ENCODE data around the gene EHF.
A peak's percentile ranks its signal among the peaks of the same experiment; 100 is the strongest.

The EHF gene

DNA sequence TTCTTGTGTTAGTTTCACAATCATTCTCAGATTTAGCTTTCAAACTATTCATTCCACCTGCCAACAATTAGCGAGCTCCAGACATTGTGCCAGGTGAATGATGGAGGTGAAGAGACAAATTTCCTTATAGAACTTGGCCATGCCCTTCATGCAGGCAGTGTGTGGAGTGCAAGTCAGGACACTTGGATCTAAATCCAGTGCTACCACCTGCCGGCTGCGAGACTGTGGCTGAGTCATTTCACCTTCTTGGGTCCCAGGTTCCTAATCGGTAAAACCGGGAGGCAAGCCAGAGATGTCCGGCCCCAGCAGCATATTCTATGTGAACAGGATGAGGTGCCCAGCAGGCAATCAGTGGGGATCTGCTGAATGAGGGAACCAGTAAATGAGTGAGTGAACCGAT lies 18.6 kb upstream of the EHF start:
- peak overlapping the region; percentile 92 for H3K27ac ChIP-seq

GRCh38 chr11:34603129-34604001 lies 17.5 kb upstream of the EHF start:
- peak overlapping the region; percentile 92; the same call in 1 of the 2 replicates for H3K27ac ChIP-seq
- TF ChIP-seq, protein P1, sequence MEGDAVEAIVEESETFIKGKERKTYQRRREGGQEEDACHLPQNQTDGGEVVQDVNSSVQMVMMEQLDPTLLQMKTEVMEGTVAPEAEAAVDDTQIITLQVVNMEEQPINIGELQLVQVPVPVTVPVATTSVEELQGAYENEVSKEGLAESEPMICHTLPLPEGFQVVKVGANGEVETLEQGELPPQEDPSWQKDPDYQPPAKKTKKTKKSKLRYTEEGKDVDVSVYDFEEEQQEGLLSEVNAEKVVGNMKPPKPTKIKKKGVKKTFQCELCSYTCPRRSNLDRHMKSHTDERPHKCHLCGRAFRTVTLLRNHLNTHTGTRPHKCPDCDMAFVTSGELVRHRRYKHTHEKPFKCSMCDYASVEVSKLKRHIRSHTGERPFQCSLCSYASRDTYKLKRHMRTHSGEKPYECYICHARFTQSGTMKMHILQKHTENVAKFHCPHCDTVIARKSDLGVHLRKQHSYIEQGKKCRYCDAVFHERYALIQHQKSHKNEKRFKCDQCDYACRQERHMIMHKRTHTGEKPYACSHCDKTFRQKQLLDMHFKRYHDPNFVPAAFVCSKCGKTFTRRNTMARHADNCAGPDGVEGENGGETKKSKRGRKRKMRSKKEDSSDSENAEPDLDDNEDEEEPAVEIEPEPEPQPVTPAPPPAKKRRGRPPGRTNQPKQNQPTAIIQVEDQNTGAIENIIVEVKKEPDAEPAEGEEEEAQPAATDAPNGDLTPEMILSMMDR (conservative IDR thresholded peaks at IDR 0.05): no peak

More for the DNA sequence above, 18.6 kb upstream of the EHF start:
- TF ChIP-seq, protein P1 (conservative IDR thresholded peaks at IDR 0.05): no peak

- H3K27ac ChIP-seq: no peak overlapping the region; the same call in 1 of the 2 replicates
- TF ChIP-seq, protein P1 (conservative IDR thresholded peaks at IDR 0.05): no peak
Observed at GRCh38 chr11:34604145-34604544, 16.7 kb upstream of the EHF start.

DNA sequence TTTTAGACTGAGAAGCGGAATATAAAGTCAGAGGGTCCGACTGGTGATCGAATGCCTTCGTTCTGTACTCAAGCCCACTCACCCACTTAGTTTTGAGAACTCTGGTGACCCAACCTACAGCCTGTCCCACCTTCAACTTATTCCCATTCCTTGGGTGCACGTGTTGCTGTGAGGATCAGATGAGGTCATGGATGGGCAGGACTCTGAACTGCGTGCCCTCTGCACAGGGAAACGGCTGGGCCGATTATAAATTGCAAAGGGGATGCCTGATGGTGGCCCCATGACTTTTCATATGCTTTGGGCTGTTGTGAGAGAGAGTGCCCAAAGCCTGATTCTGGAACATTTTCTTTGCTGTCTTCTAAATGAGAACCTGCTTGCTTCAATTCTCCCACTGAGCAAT lies 16.0 kb upstream of the EHF start:
- H3K27ac ChIP-seq: no peak overlapping the region; the same call in 1 of the 2 replicates
- TF ChIP-seq, protein P1 (conservative IDR thresholded peaks at IDR 0.05): no peak

- no peak overlapping the region for H3K27ac ChIP-seq
Observed at GRCh38 chr11:34605481-34606325, 15.2 kb upstream of the EHF start.

DNA sequence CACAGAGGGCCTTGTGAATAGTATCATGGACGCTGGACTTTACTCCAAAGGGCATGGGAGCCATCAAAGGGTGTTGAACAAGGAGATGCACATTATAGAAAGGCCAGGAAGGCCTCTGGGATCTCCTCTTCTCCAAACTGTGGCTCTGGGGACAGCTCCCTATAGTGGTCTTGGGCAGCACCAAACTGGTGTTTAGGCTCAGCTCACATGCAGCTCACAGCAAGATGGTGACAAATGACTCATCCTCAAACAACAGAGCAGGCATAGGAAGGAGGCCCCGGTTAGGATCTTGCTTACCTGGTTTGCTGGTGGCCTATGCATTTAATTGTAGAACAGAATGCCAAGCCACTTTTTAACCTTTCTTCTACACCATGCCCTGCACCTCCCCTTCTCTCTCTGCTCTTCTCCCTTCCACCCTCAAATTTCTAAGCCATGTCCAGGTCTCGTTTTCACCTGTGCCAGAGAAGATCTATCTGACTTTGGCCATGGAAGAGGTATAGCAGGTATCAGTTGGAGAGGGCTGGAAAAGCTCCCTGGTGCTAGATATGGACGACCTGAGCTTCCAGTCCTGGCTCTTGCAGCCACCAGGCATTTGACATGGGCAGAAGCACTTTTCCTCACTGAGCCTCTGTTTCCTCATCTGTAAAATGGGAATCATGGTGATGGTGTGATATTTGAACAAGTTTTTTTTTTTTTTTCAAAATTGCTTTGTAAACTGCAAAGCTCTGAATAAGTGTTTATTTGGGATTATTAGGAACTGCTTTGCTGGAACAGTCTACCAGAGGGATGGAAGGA lies 14.4 kb upstream of the EHF start:
- H3K27ac ChIP-seq: no peak overlapping the region
- TF ChIP-seq, protein P1 (conservative IDR thresholded peaks at IDR 0.05): no peak

More at GRCh38 chr11:34605481-34606325, 15.2 kb upstream of the EHF start:
- TF ChIP-seq, protein P1 (conservative IDR thresholded peaks at IDR 0.05): no peak
